Measurements from ENCODE around the gene SORCS2.

GRCh38 chr4:7429069-7429416 is 236.7 kb downstream of the SORCS2 start:
- TF ChIP-seq CTCF (optimal IDR thresholded peaks at IDR 0.05 in 1 of 3, IDR thresholded peaks at IDR 0.05 in 1 of 3, conservative IDR thresholded peaks at IDR 0.05 in 1 of 3; ENCODE audit: extremely low read depth in 1 of 3, insufficient read depth in 2 of 3, low read length in 3 of 3) (no peak), EZH2 (IDR thresholded peaks at IDR 0.05; ENCODE audit: low read length) (no peak)

Data from keratinocyte (primary cell).